Hematopoietic multipotent progenitor cell (in vitro differentiated cells): ENCODE measurements around the gene SMAD2. TPM values are rescaled to one million over a fixed set of nuclear protein-coding genes. Genes with fewer than 3 reads are reported as not detected.
"Not testable (repeated sequence)": the region's sequence is repeated elsewhere in the genome, so short reads cannot be mapped to it uniquely, and the experiment has no call there.

Experiments used
- DNase-seq, 3 donors: peaks; one replicate each; pipeline ENCODE4 v3.0.0-alpha.2; 2011 to 2015; ENCODE audit warnings: low read depth in 2 of 3, low spot score in 2 of 3
- total RNA-seq: library from RNA; depleted of rRNA; stranded (reverse); fragments of >200 nt; gene quantifications from one replicate; pipeline ENCODE4 v1.2.3, GENCODE V29; 2012

The SMAD2 gene
- total RNA-seq, 1 donor = 13.5 TPM

GRCh38 chr18:47863041-47863440, 67.4 kb downstream of the SMAD2 start:
- no peak for DNase-seq

DNA sequence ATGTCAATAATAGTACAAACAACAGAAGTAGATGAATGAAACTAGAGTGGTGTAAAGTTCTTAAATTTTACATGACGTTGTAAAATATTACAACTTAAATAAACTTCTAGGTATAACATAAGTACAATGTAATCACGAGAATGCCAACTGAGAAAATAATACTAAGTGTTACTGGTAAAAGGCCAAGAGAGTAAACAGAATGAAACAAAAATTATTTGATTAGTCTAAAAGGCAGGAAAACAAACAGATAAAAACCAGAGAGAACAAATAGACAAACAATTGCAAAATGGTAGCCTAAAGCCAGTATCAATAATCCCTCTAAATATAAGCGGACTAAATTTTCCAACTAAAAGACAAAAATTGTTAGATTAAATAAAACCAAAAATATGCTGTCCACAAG, 71.9 kb downstream of the SMAD2 start:
- no peak for DNase-seq

GRCh38 chr18:47847635-47848034, 82.8 kb downstream of the SMAD2 start:
- DNase-seq = no peak

GRCh38 chr18:47846431-47846830, 84.0 kb downstream of the SMAD2 start:
- no peak for DNase-seq

GRCh38 chr18:47844828-47845498, 85.5 kb downstream of the SMAD2 start:
- no peak for DNase-seq

- DNase-seq = no peak
Measured at GRCh38 chr18:47842836-47843235, 87.6 kb downstream of the SMAD2 start.

GRCh38 chr18:47838396-47838795, 92.1 kb downstream of the SMAD2 start:
- no peak for DNase-seq

DNA sequence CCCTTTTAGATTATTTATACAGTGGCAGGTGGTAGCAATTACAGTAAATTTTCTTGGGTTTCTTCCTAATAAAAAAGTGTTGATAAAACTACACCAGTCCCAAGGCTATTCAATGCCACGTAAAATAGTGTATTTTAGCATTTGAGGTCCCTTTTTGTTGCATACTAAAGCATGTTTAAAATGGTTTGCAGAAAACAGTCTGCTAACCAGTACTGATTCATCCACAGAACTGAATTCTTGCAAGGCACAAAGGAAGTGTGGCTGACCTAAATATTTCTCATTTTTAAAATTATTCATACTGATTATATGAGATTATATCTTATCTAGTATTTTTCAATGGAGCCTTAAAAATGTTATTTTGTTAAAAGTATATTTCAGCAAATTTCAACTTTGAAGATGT, 98.1 kb downstream of the SMAD2 start:
- no peak for DNase-seq

DNA sequence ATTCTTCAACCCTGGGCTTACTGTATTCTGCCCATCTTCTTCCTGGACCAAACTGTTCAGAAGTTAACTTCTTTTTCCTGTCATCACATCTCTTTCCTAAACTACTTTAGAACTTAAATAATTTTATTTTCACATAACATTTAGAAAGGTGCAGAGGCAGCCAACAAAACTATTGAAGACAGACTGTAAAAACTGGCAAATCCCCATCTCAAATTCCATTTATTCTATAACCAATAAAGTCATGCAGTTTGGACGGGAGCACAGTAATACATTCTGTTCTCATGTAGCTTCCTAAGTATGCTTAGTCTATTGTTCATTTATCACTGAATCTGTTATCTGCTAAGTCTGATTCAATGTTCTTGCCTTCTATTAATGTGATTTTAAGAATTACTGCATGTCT, 99.1 kb downstream of the SMAD2 start:
- DNase-seq = no peak

DNA sequence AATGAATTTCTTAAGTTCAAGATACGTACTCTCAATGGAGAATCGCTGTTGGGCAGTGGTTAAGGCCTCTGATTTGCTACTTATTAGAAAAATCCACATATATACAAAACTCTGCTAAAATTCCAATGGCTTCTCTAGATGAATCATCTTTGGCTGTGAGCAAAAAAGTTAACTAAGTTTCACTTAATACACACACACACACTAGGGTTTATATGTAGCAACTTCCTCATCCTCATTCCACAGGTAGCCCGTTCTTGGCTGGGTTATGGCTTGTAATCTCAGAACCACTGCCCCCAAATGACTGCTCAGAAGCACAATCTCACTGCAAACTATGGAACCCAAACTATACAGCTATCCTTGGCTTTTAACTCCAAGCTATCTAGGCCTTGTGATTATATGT, 99.7 kb downstream of the SMAD2 start:
- DNase-seq = no peak

DNA sequence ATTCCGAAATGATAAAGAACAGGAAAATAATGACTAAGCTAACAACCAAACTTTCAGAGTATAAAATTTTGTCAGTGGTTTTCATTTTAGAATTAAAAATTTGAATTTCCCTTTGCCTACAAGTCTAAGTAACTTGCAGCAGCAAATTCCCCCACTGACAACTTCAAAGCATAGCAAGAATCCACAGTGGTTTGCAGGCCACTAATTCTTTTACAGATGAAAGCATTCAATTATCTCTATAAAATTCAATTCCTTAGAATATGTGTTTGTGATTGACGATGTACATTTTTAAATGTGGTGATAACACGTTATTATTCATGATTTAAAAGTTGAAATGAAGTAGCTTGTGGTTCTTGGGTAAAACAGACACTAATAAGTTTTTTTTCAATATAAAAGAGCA, 100.6 kb downstream of the SMAD2 start:
- DNase-seq = no peak

DNA sequence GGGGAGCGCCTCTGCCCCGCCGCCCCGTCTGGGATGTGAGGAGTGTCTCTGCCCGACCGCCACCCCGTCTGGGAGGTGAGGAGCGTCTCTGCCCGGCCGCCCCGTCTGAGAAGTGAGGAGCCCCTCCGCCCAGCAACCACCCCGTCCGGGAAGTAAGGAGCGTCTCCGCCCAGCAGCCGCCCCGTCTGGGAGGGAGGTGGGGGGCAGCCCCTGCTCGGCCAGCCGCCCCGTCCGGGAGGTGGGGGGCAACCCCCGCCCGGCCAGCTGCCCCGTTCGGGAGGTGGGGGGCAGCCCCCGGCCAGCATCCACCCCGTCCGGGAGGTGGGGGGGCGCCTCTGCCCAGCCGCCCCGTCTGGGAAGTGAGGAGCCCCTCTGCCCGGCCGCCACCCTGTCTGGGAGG, 102.4 kb downstream of the SMAD2 start:
- not testable (repeated sequence) for DNase-seq

DNA sequence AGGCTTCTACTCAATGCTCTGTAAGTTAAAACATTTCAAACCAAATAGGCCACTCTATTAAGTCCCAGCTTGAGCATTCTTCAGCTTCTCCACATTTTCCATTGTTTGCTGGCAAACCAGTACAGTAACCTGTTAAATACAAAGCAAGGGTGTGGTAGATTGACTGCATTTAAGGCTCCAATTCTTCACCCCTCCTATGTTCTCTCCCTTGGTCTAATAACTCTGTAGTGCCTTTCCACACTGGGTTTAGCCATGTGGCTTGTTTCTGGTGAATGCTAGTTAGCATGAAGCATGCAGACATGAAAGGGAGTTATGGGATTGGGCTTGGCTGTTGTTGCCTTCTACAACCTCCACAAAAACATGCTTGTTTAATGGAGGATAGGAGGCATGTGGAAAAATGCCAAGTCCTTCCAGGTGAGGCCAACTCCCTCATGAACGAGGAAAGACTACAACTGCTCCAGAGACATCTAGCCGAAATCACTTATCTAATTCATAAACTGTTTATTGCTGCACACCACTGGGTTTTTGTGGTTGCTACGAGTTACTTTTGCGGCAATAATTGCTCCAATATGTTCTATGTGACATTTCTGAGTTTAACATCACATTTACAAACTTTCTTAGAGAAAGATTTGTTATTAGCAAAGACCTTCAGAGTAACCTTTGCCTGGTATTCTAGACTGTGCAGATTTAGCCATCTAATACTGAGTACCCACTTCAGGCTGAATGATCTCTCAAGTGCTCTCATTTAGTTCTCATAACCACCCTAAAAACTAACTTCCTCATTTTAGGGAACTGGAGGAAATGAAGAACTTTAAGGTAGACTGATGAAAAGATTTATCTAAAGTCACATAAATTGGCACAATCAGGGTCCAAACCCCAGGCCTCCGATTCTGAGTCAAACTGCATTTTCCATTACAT, 104.0 kb downstream of the SMAD2 start:
- DNase-seq = no peak

DNA sequence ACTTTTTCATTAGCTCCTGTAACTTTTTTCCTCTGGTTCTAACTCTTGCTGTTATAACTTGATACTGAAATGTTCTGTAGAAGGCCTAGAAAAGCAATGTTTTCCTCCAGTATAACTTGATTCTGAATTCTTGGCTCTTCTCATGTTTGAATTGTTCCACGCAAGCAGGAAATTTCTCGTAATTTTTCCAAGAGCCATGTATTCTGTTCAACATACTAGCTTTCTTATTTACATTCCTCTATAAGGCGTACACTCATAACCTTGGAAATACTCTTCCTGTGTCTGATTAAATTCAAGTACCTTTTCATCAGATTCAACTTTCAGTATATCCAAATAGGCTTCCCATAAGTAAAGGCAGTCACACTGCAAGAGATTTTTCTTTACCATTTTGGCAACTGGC, 109.1 kb downstream of the SMAD2 start:
- DNase-seq = no peak

GRCh38 chr18:47817795-47818077, 112.7 kb downstream of the SMAD2 start:
- no peak for DNase-seq

DNA sequence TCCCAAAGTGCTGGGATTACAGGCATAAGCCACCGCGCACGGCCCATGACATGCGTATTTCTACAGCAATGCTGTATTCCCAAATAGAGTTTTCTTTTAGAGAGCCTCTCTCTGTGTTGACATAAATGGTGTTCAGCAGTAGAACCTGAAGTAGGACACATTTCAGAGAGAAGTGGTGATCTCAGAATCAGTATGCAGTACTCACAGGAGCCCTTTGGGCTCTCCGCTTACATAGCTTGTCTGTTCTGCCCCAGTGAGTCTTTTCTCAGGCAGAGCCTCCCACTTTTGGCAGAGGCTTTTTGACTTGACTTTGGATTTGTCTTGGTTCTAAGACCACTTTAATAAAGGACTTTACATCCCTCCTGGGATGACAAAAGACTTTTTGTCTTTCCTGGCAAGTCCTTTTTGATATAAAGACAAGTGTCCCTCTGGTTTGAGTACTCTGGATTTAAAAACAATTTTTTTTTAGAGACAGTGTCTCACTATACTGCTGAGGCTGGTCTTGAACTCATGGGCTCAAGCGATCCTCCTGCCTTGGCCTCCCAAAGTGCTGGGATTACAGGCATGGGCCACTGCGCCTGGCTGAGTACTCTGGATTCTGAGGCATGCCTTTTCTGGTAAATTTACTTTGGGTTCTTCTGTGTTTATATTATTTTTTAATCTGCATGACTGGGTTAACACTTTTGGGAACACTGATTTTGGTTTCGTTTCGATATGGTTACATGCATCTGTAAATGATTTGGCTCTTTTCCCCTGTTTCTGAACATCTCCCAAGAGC, 113.3 kb downstream of the SMAD2 start:
- no peak for DNase-seq

GRCh38 chr18:47815486-47816270, 114.8 kb downstream of the SMAD2 start:
- no peak for DNase-seq

- DNase-seq = no peak
Measured at GRCh38 chr18:47809420-47809819, 121.0 kb downstream of the SMAD2 start.

DNA sequence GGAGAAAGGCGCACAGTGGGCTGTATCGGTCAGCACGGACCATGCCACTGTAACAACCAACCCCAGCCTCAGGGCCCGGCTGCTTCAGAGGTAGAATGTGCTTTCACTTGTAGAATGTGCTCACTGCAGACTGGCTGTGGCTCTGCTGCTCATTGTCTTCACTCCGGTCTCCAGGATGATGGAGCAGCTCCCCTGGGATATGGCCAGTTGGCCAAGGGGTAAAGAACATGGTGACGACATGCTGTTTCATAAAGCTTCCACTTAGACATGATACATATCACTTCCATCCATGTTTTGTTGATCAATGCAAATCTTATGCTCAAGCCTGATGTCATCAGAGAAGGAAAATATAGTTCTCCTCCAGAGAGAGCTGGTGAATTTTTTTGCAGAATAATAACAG, 127.7 kb downstream of the SMAD2 start:
- no peak for DNase-seq

DNA sequence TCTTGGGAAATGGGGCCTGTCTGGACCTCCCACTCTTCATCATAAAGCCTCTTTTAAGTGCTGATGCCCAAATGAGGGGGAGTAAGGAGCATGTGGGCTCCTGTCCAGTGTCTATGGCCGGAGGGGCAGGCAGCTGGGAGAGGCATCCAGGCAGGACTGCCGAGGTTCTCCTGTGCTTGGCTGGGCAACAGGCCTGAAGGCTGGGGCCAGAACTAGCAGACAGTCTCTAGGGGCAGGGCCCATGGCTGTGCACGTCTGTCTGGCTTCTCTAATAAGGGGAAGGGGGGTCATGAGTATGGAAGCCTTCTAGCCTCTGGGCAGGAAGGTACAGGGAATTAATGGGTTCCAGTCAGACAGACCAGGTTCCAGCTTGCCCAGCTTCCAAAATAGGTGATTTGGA, 128.6 kb downstream of the SMAD2 start:
- DNase-seq = no peak

GRCh38 chr18:47800756-47801155, 129.7 kb downstream of the SMAD2 start:
- DNase-seq = no peak
